Measurements from ENCODE around the gene LSM3. TPM values are rescaled to one million over a fixed set of nuclear protein-coding genes. Genes with fewer than 3 reads are reported as not detected.

Gene LSM3
- total RNA-seq, 1 experiment from 2014 or later = 25.5 TPM

- DNase-seq (ENCODE audit: low read depth) = no peak
- in situ Hi-C loops (cut with HindIII; ENCODE audit: low pct_unique_long_range_greater_than_20kb, low sequenced_read_pairs) = no loop called here
Measured at GRCh38 chr3:14153663-14154062, 25.0 kb upstream of the LSM3 start.

GRCh38 chr3:14154276-14154675 lies 24.3 kb upstream of the LSM3 start:
- no peak for DNase-seq (ENCODE audit: low read depth)

GRCh38 chr3:14154895-14155440 lies 23.6 kb upstream of the LSM3 start:
- DNase-seq (ENCODE audit: low read depth) = no peak
- in situ Hi-C loops (cut with HindIII; ENCODE audit: low pct_unique_long_range_greater_than_20kb, low sequenced_read_pairs) = no loop called here

More at GRCh38 chr3:14154276-14154675, 24.3 kb upstream of the LSM3 start:
- in situ Hi-C loops (cut with HindIII; ENCODE audit: low pct_unique_long_range_greater_than_20kb, low sequenced_read_pairs) = no loop called here

- in situ Hi-C loops (cut with HindIII; ENCODE audit: low pct_unique_long_range_greater_than_20kb, low sequenced_read_pairs) = no loop called here
- DNase-seq (ENCODE audit: low read depth) = no peak
Measured at GRCh38 chr3:14156201-14156600, 22.4 kb upstream of the LSM3 start.

- DNase-seq (ENCODE audit: low read depth) = no peak
- in situ Hi-C loops (cut with HindIII; ENCODE audit: low pct_unique_long_range_greater_than_20kb, low sequenced_read_pairs) = no loop called here
Measured at GRCh38 chr3:14156843-14157561, 21.6 kb upstream of the LSM3 start.

GRCh38 chr3:14157951-14158350 lies 20.7 kb upstream of the LSM3 start:
- DNase-seq (ENCODE audit: low read depth) = no peak
- in situ Hi-C loops (cut with HindIII; ENCODE audit: low pct_unique_long_range_greater_than_20kb, low sequenced_read_pairs) = no loop called here

GRCh38 chr3:14158370-14158769 lies 20.2 kb upstream of the LSM3 start:
- no peak for DNase-seq (ENCODE audit: low read depth)
- in situ Hi-C loops (cut with HindIII; ENCODE audit: low pct_unique_long_range_greater_than_20kb, low sequenced_read_pairs) = no loop called here

GRCh38 chr3:14159426-14159825 lies 19.2 kb upstream of the LSM3 start:
- no peak for DNase-seq (ENCODE audit: low read depth)
- in situ Hi-C loops (cut with HindIII; ENCODE audit: low pct_unique_long_range_greater_than_20kb, low sequenced_read_pairs) = no loop called here

- in situ Hi-C loops (cut with HindIII; ENCODE audit: low pct_unique_long_range_greater_than_20kb, low sequenced_read_pairs) = no loop called here
- no peak for DNase-seq (ENCODE audit: low read depth)
Measured at GRCh38 chr3:14161282-14161681, 17.3 kb upstream of the LSM3 start.

GRCh38 chr3:14162178-14162577 lies 16.4 kb upstream of the LSM3 start:
- no peak for DNase-seq (ENCODE audit: low read depth)
- in situ Hi-C loops (cut with HindIII; ENCODE audit: low pct_unique_long_range_greater_than_20kb, low sequenced_read_pairs) = no loop called here

- no peak for DNase-seq (ENCODE audit: low read depth)
- in situ Hi-C loops (cut with HindIII; ENCODE audit: low pct_unique_long_range_greater_than_20kb, low sequenced_read_pairs) = no loop called here
Measured at GRCh38 chr3:14166877-14167603, 11.6 kb upstream of the LSM3 start.

- no peak for DNase-seq (ENCODE audit: low read depth)
- in situ Hi-C loops (cut with HindIII; ENCODE audit: low pct_unique_long_range_greater_than_20kb, low sequenced_read_pairs) = no loop called here
Measured at GRCh38 chr3:14169435-14169834, 9.2 kb upstream of the LSM3 start.

- DNase-seq (ENCODE audit: low read depth) = no peak
- in situ Hi-C loops (cut with HindIII; ENCODE audit: low pct_unique_long_range_greater_than_20kb, low sequenced_read_pairs) = no loop called here
Measured at GRCh38 chr3:14169871-14170270, 8.7 kb upstream of the LSM3 start.

- in situ Hi-C loops (cut with HindIII; ENCODE audit: low pct_unique_long_range_greater_than_20kb, low sequenced_read_pairs) = no loop called here
- no peak for DNase-seq (ENCODE audit: low read depth)
Measured at GRCh38 chr3:14170531-14171159, 8.0 kb upstream of the LSM3 start.

GRCh38 chr3:14172496-14172895 lies 6.1 kb upstream of the LSM3 start:
- DNase-seq (ENCODE audit: low read depth) = no peak
- in situ Hi-C loops (cut with HindIII; ENCODE audit: low pct_unique_long_range_greater_than_20kb, low sequenced_read_pairs) = no loop called here

GRCh38 chr3:14174483-14174882 lies 4.1 kb upstream of the LSM3 start:
- DNase-seq (ENCODE audit: low read depth) = no peak

GRCh38 chr3:14175383-14176037 lies 3.1 kb upstream of the LSM3 start:
- no peak for DNase-seq (ENCODE audit: low read depth)
- in situ Hi-C loops (cut with HindIII; ENCODE audit: low pct_unique_long_range_greater_than_20kb, low sequenced_read_pairs) = no loop called here

More at GRCh38 chr3:14174483-14174882, 4.1 kb upstream of the LSM3 start:
- in situ Hi-C loops (cut with HindIII; ENCODE audit: low pct_unique_long_range_greater_than_20kb, low sequenced_read_pairs) = no loop called here

- no peak for DNase-seq (ENCODE audit: low read depth)
- in situ Hi-C loops (cut with HindIII; ENCODE audit: low pct_unique_long_range_greater_than_20kb, low sequenced_read_pairs) = no loop called here
Measured at GRCh38 chr3:14177580-14178246, 904 bp upstream of the LSM3 start.
